ENCODE measurements around the gene ASPDH. TPM values are rescaled to one million over a fixed set of nuclear protein-coding genes. Genes with fewer than 3 reads are reported as not detected.

Gene ASPDH
- total RNA-seq, 1 experiment from 2014 or later: not detected

DNA sequence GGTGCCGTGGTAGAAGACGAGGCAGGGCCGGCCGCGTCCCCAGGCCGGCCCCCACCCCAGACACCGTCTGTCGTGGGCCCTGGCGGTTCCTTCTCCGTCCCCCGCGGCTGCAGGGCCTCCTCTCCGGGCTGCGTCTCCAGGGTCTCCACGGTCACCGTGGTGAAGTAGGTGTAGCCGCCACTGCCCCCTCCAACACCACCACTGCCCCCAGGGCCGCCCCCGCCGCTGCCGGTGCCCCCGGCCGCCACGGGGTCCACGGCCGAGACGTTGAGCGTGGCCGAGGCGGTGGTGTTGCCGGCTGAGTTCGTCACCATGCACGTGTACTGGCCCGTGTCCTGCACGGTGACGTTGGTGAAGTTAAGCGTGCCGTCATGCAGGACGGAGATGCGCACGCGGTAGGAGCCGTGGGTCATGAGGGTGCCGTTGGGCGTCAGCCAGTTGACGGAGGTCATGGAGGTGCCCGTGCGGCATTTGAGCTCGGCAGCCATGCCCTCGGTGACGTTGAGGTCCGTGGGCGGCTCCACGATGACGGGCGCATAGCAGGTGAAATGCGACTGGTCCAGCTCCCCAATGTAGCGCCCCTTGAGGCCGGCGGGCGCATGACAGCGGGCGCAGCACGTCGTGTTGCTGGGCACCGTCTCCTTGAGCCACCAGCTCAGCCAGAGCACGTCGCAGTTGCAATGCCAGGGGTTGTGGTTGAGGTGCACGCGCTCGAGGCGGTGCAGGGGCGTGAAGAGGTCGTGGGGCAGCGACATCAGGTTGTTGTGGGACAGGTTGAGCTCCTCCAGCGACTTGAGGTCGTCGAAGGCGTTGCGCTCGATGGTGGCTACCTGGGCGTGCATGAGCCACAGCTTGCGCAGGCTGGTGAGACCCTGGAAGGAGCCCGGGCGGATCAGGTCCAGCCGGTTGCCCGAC, 4.6 kb upstream of the ASPDH start:
- no peak for DNase-seq (ENCODE audit: low read depth, low spot score)
- POLR2A ChIA-PET: interaction anchor here (0.7 kb wide), 1 partner anchor 8 kb away, joined by 5 read pairs; no protein-coding TSS in a partner anchor
- intact Hi-C loops (cut with micrococcal nuclease; ENCODE audit: unreplicated experiment): no loop called here
- Histone ChIP-seq H3K27me3 (ENCODE audit: control insufficient read depth, insufficient read depth, low read length) (no peaks in the 10 kb centered on the region), H3K9me3 (ENCODE audit: control insufficient read depth, insufficient read depth, low read depth, low read length) (no peaks in the 10 kb centered on the region), H3K4me1 (ENCODE audit: control insufficient read depth, insufficient read depth, low read length) (no peaks in the 10 kb centered on the region), H3K4me3 (ENCODE audit: low read depth in 2 of 2, low read length in 2 of 2) (no peak overlapping the region), H3K36me3 (ENCODE audit: control insufficient read depth, insufficient read depth, low read length) (no peaks in the 10 kb centered on the region), H3K27ac (ENCODE audit: low read length) (no peak overlapping the region)
- CTCF ChIA-PET: interaction anchor here (0.5 to 0.7 kb wide), 3 partner anchors 19 to 161 kb away, joined by 3 read pairs; no protein-coding TSS in a partner anchor
- BruUV-seq (replicated peaks): no TSS peak
- in situ Hi-C loops (cut with HindIII; ENCODE audit: low pct_unique_long_range_greater_than_20kb, low sequenced_read_pairs): no loop called here
- TF ChIP-seq, protein P1, sequence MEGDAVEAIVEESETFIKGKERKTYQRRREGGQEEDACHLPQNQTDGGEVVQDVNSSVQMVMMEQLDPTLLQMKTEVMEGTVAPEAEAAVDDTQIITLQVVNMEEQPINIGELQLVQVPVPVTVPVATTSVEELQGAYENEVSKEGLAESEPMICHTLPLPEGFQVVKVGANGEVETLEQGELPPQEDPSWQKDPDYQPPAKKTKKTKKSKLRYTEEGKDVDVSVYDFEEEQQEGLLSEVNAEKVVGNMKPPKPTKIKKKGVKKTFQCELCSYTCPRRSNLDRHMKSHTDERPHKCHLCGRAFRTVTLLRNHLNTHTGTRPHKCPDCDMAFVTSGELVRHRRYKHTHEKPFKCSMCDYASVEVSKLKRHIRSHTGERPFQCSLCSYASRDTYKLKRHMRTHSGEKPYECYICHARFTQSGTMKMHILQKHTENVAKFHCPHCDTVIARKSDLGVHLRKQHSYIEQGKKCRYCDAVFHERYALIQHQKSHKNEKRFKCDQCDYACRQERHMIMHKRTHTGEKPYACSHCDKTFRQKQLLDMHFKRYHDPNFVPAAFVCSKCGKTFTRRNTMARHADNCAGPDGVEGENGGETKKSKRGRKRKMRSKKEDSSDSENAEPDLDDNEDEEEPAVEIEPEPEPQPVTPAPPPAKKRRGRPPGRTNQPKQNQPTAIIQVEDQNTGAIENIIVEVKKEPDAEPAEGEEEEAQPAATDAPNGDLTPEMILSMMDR (IDR thresholded peaks at IDR 0.05): no peak
- no peak for TF ChIP-seq POLR2AphosphoS5 (IDR thresholded peaks at IDR 0.05; ENCODE audit: low read depth, low read length)
- TF ChIP-seq SIN3A (IDR thresholded peaks at IDR 0.05; ENCODE audit: borderline replicate concordance, insufficient read depth, low read depth, low read length): no peak
- no peak for TF ChIP-seq REST (IDR thresholded peaks at IDR 0.05; ENCODE audit: insufficient read depth in 1 of 2, low read depth in 2 of 2, low read length in 1 of 2)
- no peak for TF ChIP-seq TCF7L2 (IDR thresholded peaks at IDR 0.05; ENCODE audit: low read depth, low read length)
- ATAC-seq: no peak

DNA sequence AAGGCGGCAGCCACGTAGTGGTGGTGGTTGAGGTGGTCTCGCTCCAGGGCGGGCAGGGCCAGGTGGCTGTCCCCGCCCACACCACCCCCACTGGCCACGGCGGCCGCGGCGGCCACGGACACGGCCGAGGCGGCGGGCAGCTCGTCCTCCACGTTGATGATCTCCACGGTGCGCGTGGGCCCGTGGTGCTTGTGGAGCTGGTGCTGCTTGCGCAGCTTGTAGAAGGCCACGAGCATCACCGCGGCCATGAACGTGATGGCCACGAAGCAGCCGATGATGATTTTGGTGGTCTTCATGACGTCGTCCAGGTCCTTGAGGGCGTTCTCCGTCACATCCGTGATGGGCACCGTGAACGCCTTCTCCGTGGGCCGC, 4.0 kb upstream of the ASPDH start:
- H3K4me1 ChIP-seq (ENCODE audit: control insufficient read depth, insufficient read depth, low read length): no peaks in the 10 kb centered on the region
- H3K27ac ChIP-seq (ENCODE audit: low read length): no peak overlapping the region
- in situ Hi-C loops (cut with HindIII; ENCODE audit: low pct_unique_long_range_greater_than_20kb, low sequenced_read_pairs) (no loop called here), intact Hi-C loops (cut with micrococcal nuclease; ENCODE audit: unreplicated experiment) (no loop called here)
- TF ChIP-seq POLR2AphosphoS5 (IDR thresholded peaks at IDR 0.05; ENCODE audit: low read depth, low read length): no peak
- TF ChIP-seq, protein P1 (IDR thresholded peaks at IDR 0.05): no peak
- no peak for TF ChIP-seq TCF7L2 (IDR thresholded peaks at IDR 0.05; ENCODE audit: low read depth, low read length)
- no peak for TF ChIP-seq SIN3A (IDR thresholded peaks at IDR 0.05; ENCODE audit: borderline replicate concordance, insufficient read depth, low read depth, low read length)
- TF ChIP-seq REST (IDR thresholded peaks at IDR 0.05; ENCODE audit: insufficient read depth in 1 of 2, low read depth in 2 of 2, low read length in 1 of 2): no peak
- no TSS peak for BruUV-seq (replicated peaks)
- H3K4me3 ChIP-seq (ENCODE audit: low read depth in 2 of 2, low read length in 2 of 2): no peak overlapping the region
- H3K36me3 ChIP-seq (ENCODE audit: control insufficient read depth, insufficient read depth, low read length): no peaks in the 10 kb centered on the region
- DNase-seq (ENCODE audit: low read depth, low spot score) (no peak), ATAC-seq (no peak)
- CTCF ChIA-PET: no interaction called here
- no peaks in the 10 kb centered on the region for H3K27me3 ChIP-seq (ENCODE audit: control insufficient read depth, insufficient read depth, low read length)
- POLR2A ChIA-PET: no interaction called here
- no peaks in the 10 kb centered on the region for H3K9me3 ChIP-seq (ENCODE audit: control insufficient read depth, insufficient read depth, low read depth, low read length)

Data from Panc1 (cell line).